D721Med (cell line): ENCODE results near the gene ONECUT1.

ENCODE experiments used
- DNase-seq: peaks from one replicate; pipeline ENCODE4 v3.0.0; 2011; ENCODE audit warnings: low spot score; ENCODE audit not compliant: insufficient read length
- FAIRE-seq: peaks from 2 replicates; lab custom pipeline; 2011; peaks lifted over from hg19 to GRCh38; lab: Jason Lieb, UNC
- CTCF ChIP-seq: IDR thresholded peaks from 2 replicates; pipeline ENCODE4 v1.5.1; 2012; ENCODE audit warnings: mild to moderate bottlenecking, control low read depth; ENCODE audit not compliant: insufficient read depth; ENCODE audit errors: missing control alignments

Gene ONECUT1

DNA sequence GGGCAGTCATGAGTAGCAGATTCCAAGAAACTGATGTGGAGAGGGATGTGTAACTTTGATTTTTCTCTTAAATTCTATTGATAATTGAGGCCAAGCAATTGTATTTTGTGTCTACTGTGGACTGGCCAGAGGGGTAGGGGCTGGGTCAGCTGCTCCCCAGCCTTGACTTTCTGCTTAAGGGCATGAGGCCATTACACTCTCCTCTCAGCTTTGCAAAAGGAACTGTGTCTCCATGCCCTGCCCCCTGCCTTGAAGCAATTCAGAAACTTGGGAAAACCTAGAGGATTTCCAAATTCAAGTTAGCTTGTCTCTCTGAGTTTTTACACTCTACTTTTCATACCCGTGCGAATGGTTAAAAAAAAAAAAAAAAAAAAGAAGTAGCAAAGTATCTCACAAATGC, 38.6 kb downstream of the ONECUT1 start:
- TF ChIP-seq CTCF: no peak
- FAIRE-seq: no peak
- no peak for DNase-seq

DNA sequence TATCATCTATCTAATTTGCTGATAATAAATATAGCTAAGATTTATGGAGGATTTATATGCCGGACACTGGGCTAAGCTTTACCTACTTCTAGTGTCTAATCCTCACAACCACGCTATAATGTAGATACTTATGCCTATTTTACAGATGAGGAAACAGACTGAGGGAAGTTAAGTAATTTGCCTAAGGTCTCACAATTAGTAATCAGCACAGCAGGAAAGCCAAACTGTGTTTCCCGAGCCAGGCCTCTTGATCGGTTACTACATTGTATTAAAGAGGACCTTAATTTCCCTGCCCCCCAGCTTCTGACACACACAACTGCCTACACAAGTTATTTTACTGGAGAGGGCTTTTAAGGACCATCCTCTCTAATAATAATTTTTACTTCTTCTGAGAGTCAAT, 40.9 kb downstream of the ONECUT1 start:
- DNase-seq (no peak), FAIRE-seq (no peak)
- no peak for TF ChIP-seq CTCF

DNA sequence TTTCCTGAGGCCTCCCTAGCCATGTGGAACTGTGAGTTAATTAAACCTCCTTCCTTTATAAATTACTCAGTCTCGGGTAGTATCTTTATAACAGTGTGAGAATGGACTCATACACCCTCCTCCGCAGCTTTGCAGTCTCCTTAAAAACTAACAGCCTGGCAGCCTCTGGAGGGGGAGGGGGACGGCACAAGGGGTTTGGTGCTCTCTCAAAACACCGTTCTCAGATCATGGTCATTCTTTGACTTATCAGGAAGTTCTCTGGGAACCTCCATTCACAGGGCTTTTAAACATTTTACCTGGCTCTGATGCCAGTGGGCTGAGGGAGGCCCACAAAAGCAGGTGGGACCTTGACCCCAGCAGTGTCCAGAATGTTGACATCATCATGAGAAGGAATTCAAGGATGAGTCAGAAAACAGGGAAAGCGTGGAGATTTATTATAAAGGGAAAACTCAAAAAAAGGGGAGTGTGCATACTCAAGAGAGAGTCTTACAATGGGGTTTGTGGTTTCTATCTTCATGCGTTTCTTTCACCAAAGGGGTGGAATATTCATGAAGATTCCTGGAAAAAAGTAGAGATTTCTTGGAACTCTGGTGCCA, 43.9 kb downstream of the ONECUT1 start:
- DNase-seq: no peak
- TF ChIP-seq CTCF: no peak
- FAIRE-seq: no peak

- TF ChIP-seq CTCF: no peak
- FAIRE-seq (no peak), DNase-seq (no peak)
Observed at GRCh38 chr15:52745326-52746161, 44.6 kb downstream of the ONECUT1 start.

- no peak for DNase-seq
- TF ChIP-seq CTCF: no peak
- FAIRE-seq: no peak
Observed at GRCh38 chr15:52738311-52738710, 51.8 kb downstream of the ONECUT1 start.

- TF ChIP-seq CTCF: no peak
- DNase-seq (no peak), FAIRE-seq (no peak)
Observed at GRCh38 chr15:52737720-52738119, 52.4 kb downstream of the ONECUT1 start.
